ENCODE data around the gene BBS9. TPM values are rescaled to one million over a fixed set of nuclear protein-coding genes. Genes with fewer than 3 reads are reported as not detected.
"Not testable (repeated sequence)": the region's sequence is repeated elsewhere in the genome, so short reads cannot be mapped to it uniquely, and the experiment has no call there.

The BBS9 gene
- total RNA-seq, 4 donors from 2014 or later, result 16.4 to 26.0 (median 21.4) TPM

DNA sequence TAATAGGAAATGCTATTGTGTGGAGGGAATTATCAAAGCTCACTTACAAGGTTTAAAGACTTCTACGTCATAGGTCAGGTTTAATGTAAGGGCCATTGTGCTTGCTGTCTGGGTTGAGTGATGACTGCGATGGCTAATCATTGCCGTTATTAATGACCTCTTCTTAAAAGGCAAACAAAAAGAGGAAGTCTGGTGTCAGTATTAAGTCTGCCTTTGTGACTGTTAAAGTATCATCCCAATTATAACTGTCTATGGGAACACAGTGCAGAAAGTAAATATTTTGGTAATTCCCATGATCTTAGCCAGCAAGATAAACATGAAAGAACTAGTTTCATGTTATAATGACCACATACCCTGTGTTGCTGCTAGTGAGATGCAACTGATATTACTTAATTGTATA is 382.4 kb downstream of the BBS9 start:
- TF ChIP-seq EP300 (IDR thresholded peaks at IDR 0.05), result no peak
- TF ChIP-seq POLR2AphosphoS5 (IDR thresholded peaks at IDR 0.05), result no peak
- TF ChIP-seq, protein P1, sequence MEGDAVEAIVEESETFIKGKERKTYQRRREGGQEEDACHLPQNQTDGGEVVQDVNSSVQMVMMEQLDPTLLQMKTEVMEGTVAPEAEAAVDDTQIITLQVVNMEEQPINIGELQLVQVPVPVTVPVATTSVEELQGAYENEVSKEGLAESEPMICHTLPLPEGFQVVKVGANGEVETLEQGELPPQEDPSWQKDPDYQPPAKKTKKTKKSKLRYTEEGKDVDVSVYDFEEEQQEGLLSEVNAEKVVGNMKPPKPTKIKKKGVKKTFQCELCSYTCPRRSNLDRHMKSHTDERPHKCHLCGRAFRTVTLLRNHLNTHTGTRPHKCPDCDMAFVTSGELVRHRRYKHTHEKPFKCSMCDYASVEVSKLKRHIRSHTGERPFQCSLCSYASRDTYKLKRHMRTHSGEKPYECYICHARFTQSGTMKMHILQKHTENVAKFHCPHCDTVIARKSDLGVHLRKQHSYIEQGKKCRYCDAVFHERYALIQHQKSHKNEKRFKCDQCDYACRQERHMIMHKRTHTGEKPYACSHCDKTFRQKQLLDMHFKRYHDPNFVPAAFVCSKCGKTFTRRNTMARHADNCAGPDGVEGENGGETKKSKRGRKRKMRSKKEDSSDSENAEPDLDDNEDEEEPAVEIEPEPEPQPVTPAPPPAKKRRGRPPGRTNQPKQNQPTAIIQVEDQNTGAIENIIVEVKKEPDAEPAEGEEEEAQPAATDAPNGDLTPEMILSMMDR (IDR thresholded peaks at IDR 0.05), result no peak
- Histone ChIP-seq H3K4me1 (no peaks in the 10 kb centered on the region), H3K36me3 (peaks cover 7% of the 10 kb centered on the region), H3K9me3 (no peaks in the 10 kb centered on the region), H3K27me3 (no peaks in the 10 kb centered on the region), H3K4me3 (no peak overlapping the region), H3K27ac (no peak overlapping the region)
- 82% methylated on average over 3 of the region's 3 CpGs for WGBS
- DNase-seq (ENCODE audit: low spot score in 2 of 2), result no peak

DNA sequence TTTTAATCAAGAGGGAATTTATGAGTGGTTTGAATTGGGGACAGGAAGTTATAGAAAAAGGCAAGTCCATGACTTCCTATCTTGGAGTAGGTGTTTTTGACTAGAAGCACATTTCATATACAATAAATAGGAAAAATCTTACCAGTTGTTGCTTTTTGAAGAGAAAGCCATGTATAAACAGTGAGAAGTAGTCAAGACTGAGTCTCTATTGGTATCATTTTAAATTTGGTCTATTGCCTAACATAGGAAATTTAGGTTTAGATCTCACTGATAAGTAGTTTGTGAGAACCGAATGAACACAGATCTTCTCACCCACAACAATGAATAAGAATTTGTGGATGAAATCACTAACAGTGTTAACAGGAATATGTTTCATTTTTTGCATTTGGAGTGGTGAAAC is 387.2 kb downstream of the BBS9 start:
- Histone ChIP-seq H3K36me3 (no peaks in the 10 kb centered on the region), H3K27ac (no peak overlapping the region), H3K27me3 (no peaks in the 10 kb centered on the region), H3K4me3 (no peak overlapping the region), H3K4me1 (no peaks in the 10 kb centered on the region), H3K9me3 (no peaks in the 10 kb centered on the region)
- 57% methylated on average over 1 of the region's 1 CpG for whole genome bisulfite sequencing
- DNase-seq (ENCODE audit: low spot score in 2 of 2), result no peak
- TF ChIP-seq POLR2A (IDR thresholded peaks at IDR 0.05) (no peak), EP300 (IDR thresholded peaks at IDR 0.05) (no peak), POLR2AphosphoS5 (IDR thresholded peaks at IDR 0.05) (no peak)
- TF ChIP-seq, protein P1 (IDR thresholded peaks at IDR 0.05), result no peak

DNA sequence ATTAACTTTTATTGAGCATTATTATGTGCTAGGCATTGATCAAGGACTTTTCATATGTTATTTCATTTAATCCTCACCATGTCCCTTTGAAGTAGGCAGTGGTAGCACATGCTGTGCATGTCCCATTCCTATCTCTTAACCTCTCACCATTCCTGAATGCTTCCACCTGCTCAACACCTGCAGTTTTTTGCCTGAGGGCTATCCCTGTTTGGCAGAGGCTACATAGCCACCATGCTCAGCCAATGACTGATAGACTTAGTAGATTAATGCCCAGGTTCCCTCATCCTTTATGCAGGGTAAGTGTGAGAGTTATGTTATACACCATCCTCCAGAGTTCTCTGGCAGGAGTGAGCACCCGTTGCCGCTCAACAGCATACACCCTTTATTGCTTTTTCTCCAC is 387.8 kb downstream of the BBS9 start:
- TF ChIP-seq POLR2AphosphoS5 (IDR thresholded peaks at IDR 0.05) (no peak), POLR2A (IDR thresholded peaks at IDR 0.05) (no peak), EP300 (IDR thresholded peaks at IDR 0.05) (no peak)
- TF ChIP-seq, protein P1 (IDR thresholded peaks at IDR 0.05), result no peak
- DNase-seq (ENCODE audit: low spot score in 2 of 2), result no peak
- 78% methylated on average over 2 of the region's 2 CpGs for WGBS
- Histone ChIP-seq H3K27me3 (no peaks in the 10 kb centered on the region), H3K27ac (no peak overlapping the region), H3K9me3 (no peaks in the 10 kb centered on the region), H3K36me3 (no peaks in the 10 kb centered on the region), H3K4me1 (no peaks in the 10 kb centered on the region), H3K4me3 (no peak overlapping the region)

- 80% methylated on average over 7 of the region's 9 CpGs for WGBS
- not testable (repeated sequence) for H3K4me1 ChIP-seq; H3K36me3 ChIP-seq; DNase-seq (ENCODE audit: low spot score in 2 of 2); H3K27ac ChIP-seq; H3K27me3 ChIP-seq; H3K9me3 ChIP-seq; H3K4me3 ChIP-seq
Observed at GRCh38 chr7:33527008-33527407, 397.6 kb downstream of the BBS9 start.

- H3K4me1 ChIP-seq; H3K4me3 ChIP-seq; H3K27me3 ChIP-seq; DNase-seq (ENCODE audit: low spot score in 2 of 2); H3K9me3 ChIP-seq; H3K36me3 ChIP-seq; H3K27ac ChIP-seq: not testable (repeated sequence)
- 98% methylated on average over 6 of the region's 10 CpGs for WGBS
Observed at GRCh38 chr7:33527613-33528012, 398.2 kb downstream of the BBS9 start.

DNA sequence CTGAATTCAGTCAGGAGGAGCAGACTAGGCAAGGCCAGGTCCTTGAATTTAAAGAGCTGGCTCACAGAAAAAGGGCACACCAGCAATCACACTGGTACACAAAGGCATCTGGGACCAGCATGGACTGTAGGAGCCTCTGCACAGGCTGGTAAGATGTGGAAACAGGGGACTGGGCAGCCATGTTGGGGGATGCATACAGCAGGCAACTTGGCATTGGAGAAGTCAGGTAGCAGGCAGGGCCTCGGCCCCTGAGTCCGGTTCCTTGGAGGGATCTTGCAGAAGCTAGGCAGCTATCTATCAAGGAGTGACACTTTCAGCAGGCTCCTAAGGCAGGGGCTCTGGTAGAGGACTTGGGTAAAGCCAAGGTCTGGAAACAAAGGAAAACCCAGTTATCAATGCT is 399.7 kb downstream of the BBS9 start:
- Histone ChIP-seq H3K27ac (no peak overlapping the region), H3K36me3 (no peaks in the 10 kb centered on the region), H3K4me1 (no peaks in the 10 kb centered on the region), H3K27me3 (no peaks in the 10 kb centered on the region), H3K4me3 (no peak overlapping the region), H3K9me3 (no peaks in the 10 kb centered on the region)
- WGBS, result 100% methylated on average over 2 of the region's 2 CpGs
- no peak for TF ChIP-seq POLR2AphosphoS5 (IDR thresholded peaks at IDR 0.05)
- TF ChIP-seq, protein P1 (IDR thresholded peaks at IDR 0.05), result no peak
- no peak for TF ChIP-seq POLR2A (IDR thresholded peaks at IDR 0.05)
- no peak for TF ChIP-seq EP300 (IDR thresholded peaks at IDR 0.05)
- DNase-seq (ENCODE audit: low spot score in 2 of 2), result no peak

All from suprapubic skin (tissue), 4 donors.